ENCODE measurements around the gene FANCD2.
"Not testable (repeated sequence)": the region's sequence is repeated elsewhere in the genome, so short reads cannot be mapped to it uniquely, and the experiment has no call there.

The FANCD2 gene

GRCh38 chr3:10116138-10116460 lies 89.9 kb downstream of the FANCD2 start:
- Histone ChIP-seq H3K27ac (peak overlapping the region; percentile 77 to 88), H3K27me3 (no peaks in the 10 kb centered on the region), H3K4me1 (peaks cover 0 to 40% (median 25%) of the 10 kb centered on the region in 4 donors), H3K4me3 (peak overlapping the region; percentile 68 to 90), H3K36me3 (peaks cover 0 to 9% (median 3%) of the 10 kb centered on the region in 3 donors), H3K9me3 (no peaks in the 10 kb centered on the region)
- no peak for TF ChIP-seq CTCF (IDR thresholded peaks at IDR 0.05)
- intact Hi-C loops (cut with DNase I; ENCODE audit: low total_unique reads), result no loop called here
- no peak for DNase-seq

- Histone ChIP-seq H3K4me3 (peak overlapping the region in 1 of 2 donors; percentile 68), H3K36me3 (peaks cover 0 to 14% (median 7%) of the 10 kb centered on the region in 3 donors), H3K4me1 (peaks cover 0 to 40% (median 25%) of the 10 kb centered on the region in 4 donors), H3K27me3 (no peaks in the 10 kb centered on the region), H3K27ac (no peak overlapping the region), H3K9me3 (no peaks in the 10 kb centered on the region)
- intact Hi-C loops (cut with DNase I; ENCODE audit: low total_unique reads), result no loop called here
- DNase-seq, result no peak
- TF ChIP-seq CTCF (IDR thresholded peaks at IDR 0.05), result no peak
Observed at GRCh38 chr3:10116928-10117327, 90.7 kb downstream of the FANCD2 start.

- H3K27ac ChIP-seq, result no peak overlapping the region
- DNase-seq, result no peak
- no peaks in the 10 kb centered on the region for H3K9me3 ChIP-seq
- H3K4me3 ChIP-seq, result no peak overlapping the region
- H3K4me1 ChIP-seq, result peaks cover 0 to 40% (median 25%) of the 10 kb centered on the region in 4 donors
- peaks cover 0 to 20% (median 13%) of the 10 kb centered on the region in 3 donors for H3K36me3 ChIP-seq
- no peaks in the 10 kb centered on the region for H3K27me3 ChIP-seq
- TF ChIP-seq CTCF (IDR thresholded peaks at IDR 0.05), result no peak
- intact Hi-C loops (cut with DNase I; ENCODE audit: low total_unique reads), result no loop called here
Observed at GRCh38 chr3:10119376-10119775, 93.1 kb downstream of the FANCD2 start.

GRCh38 chr3:10121064-10121463 lies 94.8 kb downstream of the FANCD2 start:
- Histone ChIP-seq H3K27me3 (no peaks in the 10 kb centered on the region), H3K4me3 (no peak overlapping the region), H3K27ac (no peak overlapping the region), H3K36me3 (peaks cover 6 to 35% (median 27%) of the 10 kb centered on the region in 3 donors), H3K4me1 (peaks cover 0 to 34% (median 25%) of the 10 kb centered on the region in 4 donors), H3K9me3 (no peaks in the 10 kb centered on the region)
- no peak for DNase-seq
- TF ChIP-seq CTCF (IDR thresholded peaks at IDR 0.05), result no peak
- intact Hi-C loops (cut with DNase I; ENCODE audit: low total_unique reads), result no loop called here

- Histone ChIP-seq H3K4me1 (peaks cover 0 to 18% (median 9%) of the 10 kb centered on the region in 4 donors), H3K4me3 (no peak overlapping the region), H3K27ac (no peak overlapping the region), H3K9me3 (no peaks in the 10 kb centered on the region), H3K27me3 (no peaks in the 10 kb centered on the region), H3K36me3 (peaks cover 22 to 51% (median 44%) of the 10 kb centered on the region in 3 donors)
- no peak for TF ChIP-seq CTCF (IDR thresholded peaks at IDR 0.05)
- intact Hi-C loops (cut with DNase I; ENCODE audit: low total_unique reads), result no loop called here
- no peak for DNase-seq
Observed at GRCh38 chr3:10122724-10123123, 96.5 kb downstream of the FANCD2 start.

GRCh38 chr3:10135872-10136271 lies 109.6 kb downstream of the FANCD2 start:
- H3K4me3 ChIP-seq; H3K27ac ChIP-seq; DNase-seq; H3K4me1 ChIP-seq; H3K36me3 ChIP-seq; intact Hi-C loops (cut with DNase I; ENCODE audit: low total_unique reads); H3K9me3 ChIP-seq; H3K27me3 ChIP-seq: not testable (repeated sequence)
